ENCODE results near the gene S100A10. TPM values are rescaled to one million over a fixed set of nuclear protein-coding genes. Genes with fewer than 3 reads are reported as not detected.

S100A10 gene
- total and polyA plus RNA-seq, 11 donors = 55.5 to 403 (median 196) TPM

- H3K27me3 ChIP-seq = no peaks in the 10 kb centered on the region
- no peak for DNase-seq
- H3K27ac ChIP-seq = no peak overlapping the region
- no peak for TF ChIP-seq POLR2A (IDR thresholded peaks at IDR 0.05)
- TF ChIP-seq, protein P1, sequence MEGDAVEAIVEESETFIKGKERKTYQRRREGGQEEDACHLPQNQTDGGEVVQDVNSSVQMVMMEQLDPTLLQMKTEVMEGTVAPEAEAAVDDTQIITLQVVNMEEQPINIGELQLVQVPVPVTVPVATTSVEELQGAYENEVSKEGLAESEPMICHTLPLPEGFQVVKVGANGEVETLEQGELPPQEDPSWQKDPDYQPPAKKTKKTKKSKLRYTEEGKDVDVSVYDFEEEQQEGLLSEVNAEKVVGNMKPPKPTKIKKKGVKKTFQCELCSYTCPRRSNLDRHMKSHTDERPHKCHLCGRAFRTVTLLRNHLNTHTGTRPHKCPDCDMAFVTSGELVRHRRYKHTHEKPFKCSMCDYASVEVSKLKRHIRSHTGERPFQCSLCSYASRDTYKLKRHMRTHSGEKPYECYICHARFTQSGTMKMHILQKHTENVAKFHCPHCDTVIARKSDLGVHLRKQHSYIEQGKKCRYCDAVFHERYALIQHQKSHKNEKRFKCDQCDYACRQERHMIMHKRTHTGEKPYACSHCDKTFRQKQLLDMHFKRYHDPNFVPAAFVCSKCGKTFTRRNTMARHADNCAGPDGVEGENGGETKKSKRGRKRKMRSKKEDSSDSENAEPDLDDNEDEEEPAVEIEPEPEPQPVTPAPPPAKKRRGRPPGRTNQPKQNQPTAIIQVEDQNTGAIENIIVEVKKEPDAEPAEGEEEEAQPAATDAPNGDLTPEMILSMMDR (IDR thresholded peaks at IDR 0.05) = no peak
- peaks cover 0 to 36% (median 7%) of the 10 kb centered on the region in 12 donors for H3K4me1 ChIP-seq
- no peak overlapping the region for H3K4me3 ChIP-seq
- no peaks in the 10 kb centered on the region for H3K36me3 ChIP-seq
- intact Hi-C loops (cut with DNase I) = no loop called here
- ATAC-seq = no peak
- no peaks in the 10 kb centered on the region for H3K9me3 ChIP-seq
- 66 to 78% (median 73%) methylated on average over 5 of the region's 5 CpGs for WGBS, 4 donors
Observed at GRCh38 chr1:151970128-151970527, 23.5 kb downstream of the S100A10 start.

GRCh38 chr1:151968791-151969399, 24.8 kb downstream of the S100A10 start:
- Histone ChIP-seq H3K4me3 (no peak overlapping the region), H3K9me3 (no peaks in the 10 kb centered on the region), H3K27me3 (no peaks in the 10 kb centered on the region), H3K27ac (peak overlapping the region in 1 of 12 donors; percentile 30), H3K4me1 (peaks cover 0 to 38% (median 12%) of the 10 kb centered on the region in 12 donors), H3K36me3 (no peaks in the 10 kb centered on the region)
- intact Hi-C loops (cut with DNase I) = loop anchor here in 8 of 10 donors (1.0 to 5.0 kb wide), 7 partner anchors 24 to 37 kb away; partner anchors contain the start of gene S100A10 (in 1 of the 8)
- WGBS, 4 donors = 78 to 89% (median 80%) methylated on average over 3 of the region's 3 CpGs
- TF ChIP-seq POLR2A (IDR thresholded peaks at IDR 0.05) = no peak
- TF ChIP-seq, protein P1 (IDR thresholded peaks at IDR 0.05) = no peak
- ATAC-seq (no peak), DNase-seq (no peak)

GRCh38 chr1:151968058-151968457, 25.6 kb downstream of the S100A10 start:
- intact Hi-C loops (cut with DNase I) = loop anchor here in 8 of 10 donors (1.0 to 5.0 kb wide), 7 partner anchors 25 to 36 kb away; partner anchors contain the start of gene S100A10 (in 1 of the 8)
- no peak for TF ChIP-seq POLR2A (IDR thresholded peaks at IDR 0.05)
- TF ChIP-seq, protein P1 (IDR thresholded peaks at IDR 0.05) = peak; percentile 56 to 75 (median 68)
- H3K9me3 ChIP-seq = no peaks in the 10 kb centered on the region
- H3K27ac ChIP-seq = no peak overlapping the region
- H3K27me3 ChIP-seq = no peaks in the 10 kb centered on the region
- H3K4me3 ChIP-seq = no peak overlapping the region
- 40 to 47% (median 43%) methylated on average over 3 to 4 of the region's 4 CpGs for WGBS, 4 donors
- peak in 2 of 5 donors; percentile 25 to 37 for DNase-seq
- peak in 3 of 4 donors; percentile 72 to 79 (median 77) for ATAC-seq
- H3K36me3 ChIP-seq = no peaks in the 10 kb centered on the region
- H3K4me1 ChIP-seq = peaks cover 0 to 35% (median 12%) of the 10 kb centered on the region in 12 donors

GRCh38 chr1:151967091-151967490, 26.6 kb downstream of the S100A10 start:
- H3K27ac ChIP-seq = no peak overlapping the region
- 63 to 71% (median 66%) methylated on average over 1 of the region's 1 CpG for WGBS, 4 donors
- peaks cover 0 to 43% (median 12%) of the 10 kb centered on the region in 12 donors for H3K4me1 ChIP-seq
- intact Hi-C loops (cut with DNase I) = loop anchor here in 5 of 10 donors (5.0 kb wide), 2 partner anchors 35 kb away; no protein-coding TSS in a partner anchor
- ATAC-seq (no peak), DNase-seq (no peak)
- no peaks in the 10 kb centered on the region for H3K9me3 ChIP-seq
- H3K4me3 ChIP-seq = no peak overlapping the region
- TF ChIP-seq POLR2A (IDR thresholded peaks at IDR 0.05) = no peak
- TF ChIP-seq, protein P1 (IDR thresholded peaks at IDR 0.05) = no peak
- no peaks in the 10 kb centered on the region for H3K27me3 ChIP-seq
- H3K36me3 ChIP-seq = no peaks in the 10 kb centered on the region

Data from heart left ventricle (tissue), 16 donors.